HG03378 (cell line): ENCODE data around the gene ZC3H10.
A peak's percentile ranks its signal among the peaks of the same experiment; 100 is the strongest.

Source experiments
- ATAC-seq: cut with Tn5 transposase; IDR thresholded peaks from one replicate; pipeline ENCODE4 v1.9.1; 2021; ENCODE audit warnings: mild to moderate bottlenecking, moderate library complexity; ENCODE audit not compliant: unreplicated experiment

Gene ZC3H10

DNA sequence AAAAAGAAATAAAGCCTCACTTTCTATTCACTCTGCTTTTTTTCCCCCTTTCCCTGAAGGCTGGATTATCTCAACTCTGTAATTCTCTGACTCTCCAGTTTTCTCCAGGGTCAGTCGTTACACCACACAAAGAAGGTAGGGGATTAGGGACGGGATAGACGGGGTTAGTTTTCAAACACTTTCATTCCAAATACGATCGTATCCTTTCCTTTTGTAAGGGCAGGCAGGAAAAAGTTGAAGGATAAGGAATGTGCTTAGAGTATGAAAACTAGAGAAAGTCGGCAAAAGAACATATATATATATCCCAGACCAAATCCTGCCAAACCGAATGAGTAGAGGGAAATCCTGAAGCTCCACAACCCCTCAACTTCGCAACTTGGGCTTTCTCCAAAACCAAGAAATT, 9.4 kb downstream of the ZC3H10 start:
- ATAC-seq: no peak

DNA sequence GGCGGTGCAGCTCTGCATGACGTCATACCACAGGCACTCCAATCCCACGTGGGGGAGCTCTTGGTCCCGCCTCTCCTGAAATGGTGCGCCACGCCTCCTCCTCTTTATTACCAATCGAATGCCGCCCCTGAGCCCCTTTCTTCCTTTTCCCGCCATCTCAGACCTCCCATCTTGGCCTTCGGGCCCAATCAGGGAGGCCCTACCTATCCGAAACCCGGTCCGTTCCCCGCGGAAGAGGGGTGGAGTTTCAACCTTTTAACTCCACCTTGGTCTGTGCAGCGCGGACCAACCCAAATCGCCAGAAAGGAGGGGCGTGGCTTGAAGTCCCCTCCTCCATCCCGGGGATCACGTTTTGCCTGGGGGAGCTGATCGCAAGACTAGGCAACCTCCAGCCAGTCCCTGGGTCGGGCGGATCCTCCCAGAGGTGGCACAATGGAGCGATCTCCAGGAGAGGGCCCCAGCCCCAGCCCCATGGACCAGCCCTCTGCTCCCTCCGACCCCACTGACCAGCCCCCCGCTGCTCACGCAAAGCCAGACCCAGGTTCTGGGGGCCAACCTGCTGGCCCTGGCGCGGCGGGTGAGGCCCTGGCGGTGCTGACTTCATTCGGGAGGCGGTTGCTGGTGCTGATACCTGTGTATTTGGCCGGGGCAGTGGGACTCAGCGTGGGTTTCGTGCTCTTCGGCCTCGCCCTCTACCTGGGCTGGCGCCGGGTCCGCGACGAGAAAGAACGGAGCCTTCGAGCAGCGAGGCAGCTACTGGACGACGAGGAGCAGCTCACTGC, 10.0 kb downstream of the ZC3H10 start, which contains the start of gene ESYT1:
Gene ESYT1 (plus strand): TSS at position 380 of the 782 bp plus-strand sequence. CDS start 53 bp downstream, at position 433.
- peak; percentile 83 for ATAC-seq

DNA sequence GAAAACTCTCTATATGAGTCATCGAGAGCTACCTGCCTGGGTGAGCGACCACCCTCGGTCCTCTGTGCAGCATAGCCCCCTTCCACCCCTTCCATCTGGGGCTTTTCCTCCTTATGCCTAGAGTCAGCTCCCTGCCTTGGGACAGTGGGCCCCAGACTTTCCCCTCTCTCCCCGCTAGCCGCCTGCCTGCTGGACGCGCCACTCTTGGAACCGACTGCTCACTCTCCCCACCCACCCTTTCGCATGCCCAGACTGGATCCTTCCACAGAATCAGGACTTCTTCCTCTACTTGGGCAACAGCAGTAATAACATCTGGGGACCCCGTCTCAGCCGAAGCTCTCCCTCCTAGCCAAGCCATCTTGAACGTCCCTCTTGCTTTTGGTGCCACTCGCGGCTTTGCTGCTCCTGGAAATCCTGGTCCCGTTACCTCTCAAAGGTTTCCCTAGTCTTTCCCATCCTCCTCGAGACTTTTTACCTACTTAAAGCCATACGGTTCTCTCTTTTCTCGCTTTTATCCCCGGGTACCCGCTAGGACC, 10.7 kb downstream of the ZC3H10 start:
- no peak for ATAC-seq

DNA sequence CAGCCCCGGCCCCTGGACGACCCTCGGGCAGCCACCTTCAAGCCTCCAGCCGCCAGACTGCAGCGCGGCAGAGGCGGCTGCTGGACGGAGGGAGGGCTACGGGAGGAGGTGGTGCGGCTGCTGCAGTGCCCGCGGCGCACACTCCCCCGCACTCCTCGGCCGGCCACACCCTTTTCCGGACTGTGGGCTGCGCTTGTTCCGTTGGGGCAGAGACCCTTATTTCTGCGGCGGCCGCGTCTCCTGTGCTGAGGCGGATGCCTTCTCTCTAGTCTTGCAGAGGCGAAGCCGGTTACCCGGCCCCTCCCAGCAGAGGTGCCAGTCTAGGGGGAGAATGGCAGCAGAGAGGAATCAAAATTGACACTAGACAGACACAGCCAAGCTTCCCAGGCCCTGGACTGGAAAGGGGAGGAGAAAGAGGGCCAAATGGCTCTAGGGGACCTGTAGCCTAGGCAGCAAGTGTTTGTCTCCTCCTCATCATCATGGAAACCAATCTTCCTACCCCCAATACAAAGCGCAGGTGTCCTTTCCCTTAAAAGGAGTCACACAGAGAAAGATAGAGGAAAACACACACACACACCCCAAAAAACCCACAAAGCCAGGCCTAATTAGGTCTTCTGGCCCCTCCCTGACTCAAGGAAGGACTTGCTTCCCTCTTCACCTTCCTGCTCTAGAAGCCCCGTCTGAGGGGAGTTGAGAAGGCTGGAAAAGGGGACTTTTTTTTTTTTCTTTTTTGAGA, 11.3 kb downstream of the ZC3H10 start:
- no peak for ATAC-seq

DNA sequence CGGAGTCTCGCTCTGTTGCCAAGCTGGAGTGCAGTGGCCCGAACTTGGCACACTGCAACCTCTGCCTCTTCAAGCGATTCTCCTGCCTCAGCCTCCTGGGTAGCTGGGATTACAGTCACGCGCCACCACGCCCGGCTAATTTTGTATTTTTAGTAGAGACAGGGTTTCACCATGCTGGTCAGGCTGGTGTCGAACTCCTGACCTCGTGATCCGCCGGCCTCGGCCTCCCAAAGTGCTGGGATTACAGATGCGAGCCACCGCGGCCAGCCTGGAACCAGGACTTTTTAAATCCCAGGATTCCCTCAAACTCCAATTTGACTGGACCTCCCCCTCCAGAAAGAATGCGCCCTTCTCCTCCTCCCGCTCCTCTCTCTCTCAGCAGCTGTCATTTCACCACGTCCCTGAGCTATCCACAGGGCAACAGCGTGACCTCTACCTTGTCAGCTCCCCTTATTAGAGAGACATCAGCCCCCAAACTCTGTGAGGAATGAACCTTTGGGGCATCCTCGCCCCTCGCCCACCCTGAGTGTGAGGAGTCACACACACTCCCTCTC, 12.0 kb downstream of the ZC3H10 start:
- no peak for ATAC-seq

DNA sequence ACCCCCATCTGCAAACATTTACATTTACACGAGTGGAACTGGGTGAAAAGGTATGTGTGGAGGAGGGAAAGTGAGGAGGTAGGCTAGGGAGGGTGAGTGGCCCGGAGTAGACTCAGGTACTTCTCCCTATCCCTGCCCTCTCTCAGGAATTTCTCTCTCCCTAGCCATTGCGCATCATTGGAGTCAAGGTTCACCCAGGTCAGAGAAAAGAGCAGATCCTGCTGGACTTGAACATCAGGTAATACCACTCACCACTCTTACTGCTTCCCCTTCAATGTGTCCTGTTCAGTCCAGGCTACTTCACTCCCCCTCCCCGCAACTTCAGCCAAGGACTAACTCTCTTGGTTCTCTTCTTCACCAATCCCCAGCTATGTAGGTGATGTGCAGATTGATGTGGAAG, 12.8 kb downstream of the ZC3H10 start:
- ATAC-seq: no peak

DNA sequence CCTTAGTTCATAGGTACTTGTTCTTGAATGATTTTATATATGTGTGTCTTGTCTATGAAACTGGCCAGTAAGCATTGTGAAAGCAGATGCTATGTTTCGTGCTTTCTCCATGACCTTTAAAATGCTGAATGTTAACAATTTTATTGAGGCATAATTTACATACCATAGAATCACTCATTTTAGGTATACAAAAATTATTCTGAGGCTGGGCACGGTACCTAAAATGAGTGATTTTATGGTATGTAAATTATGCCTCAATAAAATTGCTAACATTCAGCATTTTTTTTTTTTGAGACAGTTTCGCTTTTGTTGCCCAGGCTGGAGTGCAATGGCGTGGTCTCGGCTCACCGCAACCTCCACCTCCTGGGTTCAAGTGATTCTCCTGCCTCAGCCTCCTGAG, 16.8 kb downstream of the ZC3H10 start:
- no peak for ATAC-seq

DNA sequence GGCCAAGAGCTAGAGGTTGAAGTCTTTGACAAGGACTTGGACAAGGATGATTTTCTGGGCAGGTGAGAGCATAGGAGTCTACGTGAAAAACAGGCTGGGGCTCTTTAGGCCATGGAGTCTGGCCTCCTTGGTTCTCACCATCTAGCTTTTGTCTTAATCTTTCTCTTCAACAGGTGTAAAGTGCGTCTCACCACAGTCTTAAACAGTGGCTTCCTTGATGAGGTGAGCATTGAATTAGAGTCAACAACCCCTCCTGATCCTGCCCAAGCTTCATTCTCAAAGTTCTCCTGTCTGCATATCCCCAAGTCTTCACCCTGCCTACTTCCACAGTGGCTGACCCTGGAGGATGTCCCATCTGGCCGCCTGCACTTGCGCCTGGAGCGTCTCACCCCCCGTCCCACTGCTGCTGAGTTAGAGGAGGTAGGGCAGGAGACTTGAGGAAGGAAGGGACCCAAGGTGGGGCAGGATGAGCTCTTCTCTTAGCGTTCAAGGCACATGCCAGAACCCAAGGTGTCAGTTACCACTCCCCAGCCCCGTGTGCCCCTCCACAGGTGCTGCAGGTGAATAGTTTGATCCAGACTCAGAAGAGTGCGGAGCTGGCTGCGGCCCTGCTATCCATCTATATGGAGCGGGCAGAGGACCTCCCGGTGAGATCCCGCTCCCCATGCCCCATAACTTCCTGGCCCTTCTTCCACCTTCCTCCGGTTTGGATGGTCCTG, 19.9 kb downstream of the ZC3H10 start:
- no peak for ATAC-seq

DNA sequence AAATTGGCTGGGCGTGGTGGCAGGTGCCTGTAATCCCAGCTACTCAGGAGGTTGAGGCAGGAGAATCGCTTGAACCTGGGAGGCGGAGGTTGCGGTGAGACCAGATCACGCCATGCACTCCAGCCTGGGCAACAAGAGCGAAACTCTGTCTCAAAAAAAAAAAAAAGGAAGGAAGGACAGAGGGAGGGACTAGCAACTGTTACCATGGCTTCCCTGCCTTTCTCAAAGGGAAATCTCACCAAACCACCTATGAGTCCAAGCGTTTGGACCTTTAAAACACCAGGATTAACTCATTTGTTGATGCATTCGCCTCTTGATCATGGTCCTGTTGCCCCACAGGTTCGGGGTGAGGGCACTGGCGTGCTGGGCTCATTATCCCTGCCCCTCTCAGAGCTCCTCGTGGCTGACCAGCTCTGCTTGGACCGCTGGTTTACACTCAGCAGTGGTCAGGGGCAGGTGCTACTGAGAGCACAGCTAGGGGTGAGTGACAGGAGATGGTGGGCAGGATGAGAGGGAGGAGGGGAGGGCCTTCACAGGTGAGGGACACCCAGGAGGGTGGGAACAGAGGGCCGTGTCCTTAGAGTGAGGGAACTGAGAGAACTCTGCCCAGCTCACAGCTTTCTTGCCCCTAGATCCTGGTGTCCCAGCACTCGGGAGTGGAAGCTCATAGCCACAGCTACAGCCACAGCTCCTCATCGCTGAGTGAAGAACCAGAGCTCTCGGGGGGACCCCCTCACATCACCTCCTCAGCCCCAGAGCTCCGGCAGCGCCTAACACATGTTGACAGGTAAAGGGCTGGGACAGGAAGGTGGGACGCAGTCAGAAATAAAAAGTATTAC, 24.1 kb downstream of the ZC3H10 start:
- ATAC-seq: no peak

DNA sequence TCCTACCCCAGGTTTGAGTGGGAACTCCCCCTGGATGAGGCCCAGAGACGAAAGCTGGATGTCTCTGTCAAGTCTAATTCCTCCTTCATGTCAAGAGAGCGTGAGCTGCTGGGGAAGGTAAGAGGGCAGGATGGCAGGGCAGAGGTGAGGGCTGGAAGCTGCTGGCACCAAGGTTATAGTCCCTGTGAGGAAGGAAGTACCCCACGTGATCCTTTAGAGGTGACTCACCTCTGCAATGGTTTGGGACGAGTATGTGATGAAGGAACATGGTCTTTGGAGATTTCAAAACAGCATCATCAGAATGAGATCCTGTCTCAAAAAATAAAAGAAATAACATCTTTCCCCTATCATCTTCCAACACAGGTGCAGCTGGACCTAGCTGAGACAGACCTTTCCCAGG, 25.2 kb downstream of the ZC3H10 start:
- no peak for ATAC-seq

DNA sequence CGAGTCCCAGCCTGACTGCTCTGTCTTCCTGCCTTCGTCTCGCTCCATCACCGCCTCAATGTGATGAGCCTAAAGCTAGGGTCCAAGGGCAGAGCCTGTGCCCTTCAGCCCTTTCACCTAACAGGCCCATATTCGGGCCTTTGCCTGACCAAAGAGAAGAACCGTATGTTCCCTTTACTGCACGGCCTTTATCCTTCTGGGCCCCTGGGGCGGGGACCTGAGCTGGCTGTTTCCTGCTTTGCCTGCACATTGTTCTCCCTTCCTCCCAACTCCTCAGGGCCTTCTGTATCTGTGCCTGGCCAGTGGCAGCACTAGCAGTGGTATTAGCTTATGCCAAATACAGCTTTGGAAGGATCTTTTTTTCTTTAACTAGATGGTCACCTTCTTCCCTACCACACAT, 25.8 kb downstream of the ZC3H10 start:
- no peak for ATAC-seq

DNA sequence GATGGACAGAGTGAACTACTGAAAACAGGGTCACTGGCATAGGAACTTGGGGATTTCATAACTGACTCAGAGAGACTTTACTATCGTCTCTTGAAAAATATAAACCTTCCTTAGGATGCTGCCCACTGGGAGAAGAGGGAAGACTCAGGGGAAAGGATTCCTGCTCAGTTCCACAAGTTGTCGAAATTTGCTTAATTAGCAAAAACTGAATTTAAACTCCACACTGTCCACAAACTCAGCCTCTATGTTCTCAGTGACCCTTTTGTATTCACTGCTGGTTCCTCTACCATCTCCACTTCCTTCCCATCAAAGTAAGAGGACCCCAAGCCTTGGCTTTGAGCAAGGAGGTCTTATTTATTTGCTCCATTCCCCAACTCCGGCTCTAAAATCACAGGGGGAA, 27.2 kb downstream of the ZC3H10 start:
- no peak for ATAC-seq

DNA sequence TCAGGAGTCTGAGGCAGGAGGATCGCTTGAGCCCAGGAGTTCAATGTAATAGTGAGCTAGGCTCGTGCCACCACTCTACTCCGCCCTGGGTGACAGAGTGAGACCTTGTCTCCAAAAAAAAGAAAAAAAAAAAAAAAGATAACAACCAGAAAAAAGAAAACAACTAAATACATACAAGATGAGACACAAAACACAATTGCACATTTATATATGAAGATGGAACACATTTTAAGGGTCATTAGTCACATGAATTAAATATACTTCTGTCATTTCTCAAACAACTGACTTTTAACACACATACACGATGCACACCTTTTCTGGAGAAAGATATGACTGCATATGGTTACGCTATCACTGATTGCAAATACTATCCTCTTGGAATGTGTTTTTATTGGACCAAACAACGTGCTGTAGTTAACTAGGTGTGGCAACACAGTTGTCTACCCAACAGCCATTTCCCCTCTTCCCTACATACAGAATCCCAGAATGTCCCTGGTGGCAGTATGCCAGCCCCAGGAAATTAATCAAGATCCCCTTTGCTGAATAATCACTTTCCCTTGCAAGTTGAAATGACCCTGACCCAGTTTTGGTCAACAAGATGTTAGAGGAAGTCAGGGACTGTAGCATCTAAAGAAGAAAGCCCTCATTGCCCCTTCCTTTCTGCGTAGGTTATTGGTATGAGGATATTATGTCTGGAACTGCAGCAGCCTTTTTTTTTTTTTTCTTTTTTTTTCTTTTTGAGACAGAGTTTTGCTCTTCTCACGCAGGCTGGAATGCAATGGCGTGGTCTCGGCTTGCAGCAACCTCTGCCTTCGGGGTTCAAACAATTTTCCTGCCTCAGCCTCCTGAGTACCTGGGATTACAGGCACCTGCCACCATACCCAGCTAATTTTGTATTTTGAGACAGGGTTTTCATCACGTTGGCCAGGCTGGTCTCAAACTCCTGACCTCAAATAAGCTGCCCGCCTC, 28.7 kb downstream of the ZC3H10 start:
- no peak for ATAC-seq

DNA sequence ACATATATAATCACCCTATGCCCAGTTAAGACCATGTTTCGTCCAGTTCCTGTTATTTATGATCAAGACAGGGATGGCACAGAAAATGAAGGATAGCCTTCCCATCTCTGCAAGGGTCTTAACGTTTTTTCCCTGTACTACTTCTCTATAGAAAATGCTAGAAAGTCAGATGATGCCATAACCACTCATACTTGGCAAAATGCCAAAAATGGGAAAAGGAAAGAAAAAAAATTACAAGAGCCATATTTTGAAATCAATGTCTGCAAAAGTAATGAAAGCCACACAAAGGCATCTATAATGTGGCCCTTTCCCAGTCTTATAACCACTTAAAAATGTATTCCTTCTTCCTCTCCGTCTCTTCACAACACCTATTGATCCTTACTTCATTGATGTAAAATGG, 32.5 kb downstream of the ZC3H10 start:
- no peak for ATAC-seq

DNA sequence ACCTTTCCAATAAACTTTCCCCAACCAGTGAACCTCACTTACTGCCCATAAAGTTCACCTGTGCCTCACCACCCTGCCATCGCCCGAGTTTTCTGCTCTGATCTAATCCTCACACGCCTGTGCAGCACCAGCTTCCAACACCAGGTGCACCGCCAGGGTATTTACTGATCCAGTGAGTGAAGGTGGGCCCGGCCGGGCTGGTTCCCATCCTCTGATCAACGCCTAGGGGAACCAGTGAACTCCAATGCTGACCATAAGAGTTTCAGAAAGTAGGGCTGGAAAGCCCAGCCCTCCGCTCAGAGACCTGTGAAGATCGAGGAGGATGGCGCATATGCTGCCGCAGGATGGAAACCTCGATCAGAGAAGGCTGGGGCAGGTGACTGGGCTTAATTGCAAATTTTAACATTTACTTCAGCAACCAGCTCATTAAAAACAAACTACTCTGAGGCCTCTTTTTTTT, 33.6 kb downstream of the ZC3H10 start:
- ATAC-seq: no peak

DNA sequence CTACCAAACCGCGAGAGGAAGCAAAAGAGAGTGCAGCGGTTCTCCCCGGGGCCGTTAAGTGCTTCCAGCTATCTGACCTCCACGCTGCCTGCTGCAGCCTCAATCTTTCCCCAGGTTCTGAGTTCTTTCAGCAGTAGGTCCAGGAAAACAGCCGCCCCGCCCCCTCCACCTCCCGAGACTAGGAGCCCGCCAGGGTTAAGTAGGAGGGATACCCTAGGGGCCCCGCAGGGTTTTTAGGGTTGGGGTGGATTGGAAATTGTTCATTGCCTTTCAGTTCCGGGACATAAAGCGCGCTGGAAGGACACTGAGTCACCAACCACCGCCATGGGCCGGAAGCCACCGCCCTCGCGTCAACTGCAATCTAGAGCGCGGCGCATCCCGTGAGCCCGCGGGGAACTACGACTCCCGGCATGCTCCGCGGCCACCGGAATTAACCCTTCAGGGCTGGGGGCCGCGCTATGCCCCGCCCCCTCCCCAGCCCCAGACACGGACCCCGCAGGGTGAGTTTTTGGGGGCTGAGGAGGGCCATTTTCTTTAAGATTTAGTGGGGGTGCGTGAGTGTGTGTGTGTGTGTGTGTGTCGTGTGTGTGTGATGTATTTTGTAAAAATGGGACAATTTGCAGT, 34.2 kb downstream of the ZC3H10 start, which contains the start of gene MYL6B:
Gene MYL6B (plus strand): TSS at position 456 of the 624 bp plus-strand sequence. CDS start 1,332 bp downstream, outside the sequence.
- peak; percentile 73 for ATAC-seq

DNA sequence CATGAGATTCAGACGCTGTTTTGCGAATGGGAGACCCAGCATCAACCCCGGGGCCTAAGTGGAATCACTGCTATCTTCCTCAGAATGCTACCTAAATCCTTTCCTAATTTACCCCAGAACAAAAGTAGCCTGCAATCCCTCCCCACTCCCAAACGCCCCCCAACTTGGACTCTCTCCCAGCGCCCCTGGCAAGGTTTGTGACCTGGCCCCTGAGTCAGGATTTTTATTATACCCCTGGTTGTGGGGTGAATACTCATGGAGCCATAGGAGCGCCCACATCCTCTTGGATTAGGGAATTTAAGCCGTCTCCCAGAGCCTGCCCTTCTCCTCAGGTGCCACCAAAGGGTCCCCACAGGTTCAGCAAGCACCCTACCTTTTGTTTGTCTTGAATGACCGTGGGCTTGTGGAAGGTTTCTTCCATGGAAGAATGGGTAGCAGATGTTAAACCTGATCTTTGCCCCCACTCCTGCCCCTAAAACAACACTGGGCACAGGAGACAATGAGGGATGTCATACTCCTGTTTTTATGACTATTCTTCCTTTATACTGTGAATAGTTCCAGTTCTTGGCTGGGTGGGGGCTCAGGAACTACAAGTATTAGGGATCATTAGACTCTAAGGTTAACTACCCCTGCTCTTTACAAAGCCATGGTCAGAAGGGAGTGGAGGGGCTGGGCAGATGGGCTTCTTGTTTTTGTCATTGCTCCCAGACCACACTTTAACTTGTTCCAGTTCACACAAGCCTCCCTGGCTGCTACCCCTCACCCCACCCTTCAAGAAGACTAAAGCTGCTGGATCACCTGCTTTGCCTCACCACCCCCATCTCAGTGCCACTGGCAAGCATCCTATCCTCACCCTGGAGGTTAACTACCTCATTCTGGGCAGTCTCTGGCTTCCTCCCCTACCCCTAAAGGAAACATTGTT, 35.0 kb downstream of the ZC3H10 start:
- no peak for ATAC-seq
